HG02759 (cell line): ENCODE results near the gene OR1J1.

Source experiments
- ATAC-seq: cut with Tn5 transposase; IDR thresholded peaks from one replicate; pipeline ENCODE4 v1.9.1; 2021; ENCODE audit warnings: mild to moderate bottlenecking, moderate library complexity; ENCODE audit not compliant: unreplicated experiment

The OR1J1 gene

DNA sequence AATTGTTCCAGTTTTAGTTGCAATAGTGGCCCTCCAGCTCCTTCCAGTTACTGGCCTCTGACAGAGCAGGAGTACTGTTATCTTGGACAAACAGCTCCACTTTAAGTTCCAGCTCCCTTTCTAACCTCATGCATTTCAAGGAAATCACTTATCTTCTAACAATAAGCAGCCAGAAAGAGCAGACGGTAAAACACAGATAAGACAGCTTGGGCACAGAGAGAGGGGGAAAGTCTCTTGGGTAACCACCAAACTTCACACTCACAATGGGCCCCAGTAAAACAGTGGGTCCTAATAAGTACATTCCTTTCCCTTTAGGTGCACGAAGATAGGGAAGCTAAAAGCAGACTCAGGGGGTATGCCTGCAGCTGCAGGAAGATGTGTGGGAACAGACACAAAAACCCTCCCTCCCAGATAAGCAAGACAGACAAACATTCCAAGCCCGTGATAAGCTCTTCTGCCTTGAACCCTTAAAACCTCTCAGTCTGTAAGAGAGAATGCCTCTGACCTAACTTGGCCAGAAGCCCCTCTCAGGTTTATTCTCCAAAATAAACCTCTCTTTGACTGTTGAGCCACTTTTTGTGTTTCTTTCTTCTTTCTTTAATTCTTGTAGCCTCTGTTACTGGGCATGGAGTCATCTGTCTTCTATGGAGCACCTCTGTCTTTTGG is 30.8 kb downstream of the OR1J1 start:
- ATAC-seq, result no peak

DNA sequence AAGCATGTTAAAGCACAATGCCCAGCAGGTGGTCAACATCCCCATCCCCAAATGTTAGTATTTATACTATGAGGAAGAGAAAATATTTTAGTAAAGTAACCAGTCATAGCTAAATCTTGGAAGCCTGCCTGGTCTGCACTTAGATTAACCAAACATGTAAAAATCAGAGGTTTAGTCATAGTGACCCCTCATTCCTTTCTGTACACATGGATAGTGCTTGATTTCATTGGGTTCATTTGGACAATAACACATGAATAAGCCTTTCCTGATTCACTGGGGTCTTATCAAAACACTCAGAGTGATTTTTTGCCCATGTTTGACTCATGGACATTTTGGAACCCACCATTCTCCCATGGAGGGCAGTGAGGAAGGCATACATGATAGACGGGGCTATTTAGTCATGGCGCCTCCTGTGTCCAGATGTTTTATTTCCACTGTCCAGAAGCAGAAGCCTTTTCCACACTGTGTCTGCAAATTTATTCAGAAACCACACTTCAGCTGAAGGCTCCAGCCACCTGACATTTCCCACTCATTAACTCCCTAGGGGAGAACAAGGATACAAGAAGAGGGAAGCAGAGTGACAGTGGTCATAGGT is 32.5 kb downstream of the OR1J1 start:
- no peak for ATAC-seq

DNA sequence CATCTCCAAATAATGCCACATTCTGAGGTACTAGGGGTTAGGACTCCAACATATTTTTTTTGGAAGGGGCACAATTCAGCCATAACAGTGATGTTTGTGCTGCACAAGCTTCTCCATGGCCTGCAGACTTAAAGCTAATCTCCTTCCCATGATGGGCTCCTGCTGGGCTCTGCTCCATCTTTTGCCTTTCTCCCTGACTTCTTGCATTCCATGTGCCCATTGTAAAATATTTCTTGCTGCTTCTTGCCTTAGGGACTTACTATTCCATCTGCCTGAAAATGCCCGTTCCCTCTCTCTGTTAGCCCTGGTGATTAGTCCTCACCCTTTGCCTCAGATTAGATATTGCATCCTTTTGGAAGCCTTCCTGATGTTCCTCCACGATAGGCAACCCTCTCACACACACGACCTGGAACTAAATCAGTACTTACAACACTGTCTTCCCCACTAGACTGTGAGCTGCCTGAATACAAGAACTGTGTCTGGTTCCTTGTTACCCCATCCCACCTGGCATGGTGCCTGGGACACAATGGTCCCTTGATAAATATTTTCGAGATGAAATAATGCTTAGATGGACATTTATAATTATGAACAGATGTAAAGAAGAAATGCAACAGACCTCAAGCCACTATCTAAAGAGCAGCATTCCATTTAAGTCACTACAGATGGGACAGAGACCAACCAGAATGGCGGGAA is 33.5 kb downstream of the OR1J1 start:
- no peak for ATAC-seq

DNA sequence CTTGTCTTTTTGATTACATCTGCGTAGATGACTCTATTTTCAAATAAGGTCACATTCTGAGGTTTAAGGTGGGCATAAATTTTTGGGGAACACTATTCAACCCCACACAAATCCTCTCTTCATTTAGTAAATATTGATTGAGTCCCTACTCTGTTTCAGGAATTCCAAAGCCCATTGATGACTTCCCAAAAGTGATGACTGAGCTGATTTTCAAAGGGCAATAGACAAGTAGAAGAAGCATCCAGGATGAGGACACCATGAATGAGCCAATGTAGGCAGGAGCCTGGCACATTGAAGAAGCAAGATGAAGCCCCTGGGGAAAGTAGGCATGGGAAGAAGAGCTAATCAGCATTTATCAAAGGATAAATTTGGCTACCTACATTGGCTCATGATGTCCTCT is 35.2 kb downstream of the OR1J1 start:
- no peak for ATAC-seq
